WTC11 (cell line): Measurements from ENCODE around the gene TMEM94. TPM values are rescaled to one million over a fixed set of nuclear protein-coding genes. Genes with fewer than 3 reads are reported as not detected.
A peak's percentile ranks its signal among the peaks of the same experiment; 100 is the strongest.

Source experiments
- ATAC-seq: fragments of 200-7000 bp; cut with Tn5 transposase; 2 replicates; pipeline ENCODE4 v1.10.0; 2021; ENCODE audit warnings: mild to moderate bottlenecking, moderate library complexity
- CTCF ChIA-PET: fragments of 300-600 bp; sonication (Branson Sonifier 250); formaldehyde crosslinking; loops from one replicate; lab custom pipeline; 2021; ENCODE audit warnings: antibody characterized with exemption; lab: Charles Lee
- POLR2A ChIA-PET: fragments of 350-600 bp; sonication (Branson Sonifier 250); formaldehyde crosslinking; loops from one replicate; lab custom pipeline; 2021; ENCODE audit warnings: antibody characterized with exemption; lab: Charles Lee
- DNase-seq: peaks from one replicate; pipeline ENCODE4 v3.0.0; 2021; ENCODE audit warnings: low spot score
- H3K27ac Mint-ChIP-seq: 2 replicates; pipeline ENCODE4 v1.8.0; 2021; ENCODE audit warnings: mixed read lengths
- H3K27me3 Mint-ChIP-seq: 2 replicates; pipeline ENCODE4 v1.8.0; 2021; ENCODE audit warnings: low read depth, mild to moderate bottlenecking, moderate library complexity, mixed read lengths
- H3K36me3 Mint-ChIP-seq: 2 replicates; pipeline ENCODE4 v1.8.0; 2021; ENCODE audit warnings: mixed read lengths
- H3K4me1 Mint-ChIP-seq: 2 replicates; pipeline ENCODE4 v1.8.0; 2022; ENCODE audit warnings: mixed read lengths
- H3K4me3 Mint-ChIP-seq: 2 replicates; pipeline ENCODE4 v1.8.0; 2021; ENCODE audit warnings: mild to moderate bottlenecking, moderate library complexity, mixed read lengths
- H3K9me3 Mint-ChIP-seq: 2 replicates; pipeline ENCODE4 v1.8.0; 2021; ENCODE audit warnings: mixed read lengths
- AFF4 ChIP-seq: sonication (generic); formaldehyde crosslinking; IDR thresholded peaks from 2 replicates; pipeline ENCODE4 v1.8.1; 2023; ENCODE audit warnings: mild to moderate bottlenecking, missing genetic modification reagents, borderline replicate concordance
- ARID4B ChIP-seq: sonication (generic); formaldehyde crosslinking; IDR thresholded peaks from 2 replicates; pipeline ENCODE4 v1.8.0; 2023; ENCODE audit warnings: missing genetic modification reagents, mild to moderate bottlenecking, borderline replicate concordance
- ATF2 ChIP-seq: sonication (generic); formaldehyde crosslinking; IDR thresholded peaks from 2 replicates; pipeline ENCODE4 v1.8.1; 2022; ENCODE audit warnings: low read depth, missing genetic modification reagents, borderline replicate concordance
- CREB1 ChIP-seq: sonication (generic); formaldehyde crosslinking; IDR thresholded peaks from 2 replicates; pipeline ENCODE4 v1.8.0; 2023; ENCODE audit warnings: mild to moderate bottlenecking, missing genetic modification reagents
- ELF4 ChIP-seq: sonication (generic); formaldehyde crosslinking; IDR thresholded peaks from 2 replicates; pipeline ENCODE4 v1.8.1; 2022; ENCODE audit warnings: low read depth, mild to moderate bottlenecking, moderate library complexity, missing genetic modification reagents
- EMX1 ChIP-seq: fragments of 250-450 bp; sonication (Bioruptor Pico); IDR thresholded peaks from 2 replicates; pipeline ENCODE4 v1.8.0; 2021; ENCODE audit warnings: mild to moderate bottlenecking
- FOXK1 ChIP-seq: sonication (generic); formaldehyde crosslinking; IDR thresholded peaks from 2 replicates; pipeline ENCODE4 v1.8.0; 2022; ENCODE audit warnings: mild to moderate bottlenecking, moderate library complexity, missing genetic modification reagents
- GRHL2 ChIP-seq: fragments of 250-450 bp; sonication (Bioruptor Pico); IDR thresholded peaks from 2 replicates; pipeline ENCODE4 v1.8.0; 2022; ENCODE audit warnings: mild to moderate bottlenecking, moderate library complexity; ENCODE audit not compliant: insufficient replicate concordance, severe bottlenecking
- GTF2I ChIP-seq: fragments of 250-450 bp; sonication (Bioruptor Pico); conservative IDR thresholded peaks from 2 replicates; pipeline ENCODE4 v1.4.0; 2021; ENCODE audit warnings: mild to moderate bottlenecking
- NFATC4 ChIP-seq: fragments of 250-450 bp; sonication (Bioruptor Pico); IDR thresholded peaks from 2 replicates; pipeline ENCODE4 v1.9.0; 2021; ENCODE audit warnings: mild to moderate bottlenecking
- OVOL2 ChIP-seq: fragments of 250-450 bp; sonication (Bioruptor Pico); IDR thresholded peaks from 2 replicates; pipeline ENCODE4 v1.9.0; 2021; ENCODE audit warnings: mild to moderate bottlenecking, borderline replicate concordance
- RELA ChIP-seq: sonication (generic); formaldehyde crosslinking; IDR thresholded peaks from 2 replicates; pipeline ENCODE4 v1.8.1; 2022; ENCODE audit warnings: missing genetic modification reagents, mild to moderate bottlenecking, borderline replicate concordance
- SMAD3 ChIP-seq: sonication (generic); formaldehyde crosslinking; IDR thresholded peaks from 2 replicates; pipeline ENCODE4 v1.8.0; 2022; ENCODE audit warnings: missing genetic modification reagents, mild to moderate bottlenecking, borderline replicate concordance
- TEAD4 ChIP-seq: sonication (generic); formaldehyde crosslinking; IDR thresholded peaks from 2 replicates; pipeline ENCODE4 v1.8.0; 2022; ENCODE audit warnings: mild to moderate bottlenecking, missing genetic modification reagents
- ZNF121 ChIP-seq: sonication (generic); formaldehyde crosslinking; IDR thresholded peaks from 2 replicates; pipeline ENCODE4 v1.8.0; 2023; ENCODE audit warnings: missing genetic modification reagents
- ZNF219 ChIP-seq: sonication (generic); formaldehyde crosslinking; IDR thresholded peaks from 2 replicates; pipeline ENCODE4 v1.8.0; 2023; ENCODE audit warnings: missing genetic modification reagents, mild to moderate bottlenecking, borderline replicate concordance
- ZNF317 ChIP-seq: sonication (generic); formaldehyde crosslinking; IDR thresholded peaks from 2 replicates; pipeline ENCODE4 v1.8.1; 2023; ENCODE audit warnings: low read depth, mild to moderate bottlenecking, moderate library complexity, missing genetic modification reagents, borderline replicate concordance
- ZNF512 ChIP-seq: sonication (generic); formaldehyde crosslinking; IDR thresholded peaks from 2 replicates; pipeline ENCODE4 v1.8.1; 2022; ENCODE audit warnings: missing genetic modification reagents, borderline replicate concordance
- total RNA-seq: library from RNA; stranded (reverse); gene quantifications from 3 replicates; pipeline ENCODE4 v1.2.3, GENCODE V29; 2021
- TF ChIP-seq, protein P1 (sequence below): sonication (generic); formaldehyde crosslinking; IDR thresholded peaks from 2 replicates; pipeline ENCODE4 v1.8.1; 2022; ENCODE audit warnings: low read depth, mild to moderate bottlenecking, moderate library complexity, missing genetic modification reagents, borderline replicate concordance

The TMEM94 gene
- total RNA-seq, 1 experiment from 2014 or later, result 76.9 TPM

GRCh38 chr17:75430159-75430974 is 26.1 kb upstream of the TMEM94 start:
- TF ChIP-seq NFATC4 (CRISPR knock-in tag) (no peak), ELF4 (CRISPR knock-in tag) (no peak), RELA (CRISPR knock-in tag) (no peak), EMX1 (CRISPR knock-in tag) (no peak), SMAD3 (no peak), ZNF512 (CRISPR knock-in tag) (no peak), GTF2I (CRISPR knock-in tag) (no peak), AFF4 (CRISPR knock-in tag) (no peak), FOXK1 (CRISPR knock-in tag) (no peak), CREB1 (no peak), ATF2 (CRISPR knock-in tag) (no peak), TEAD4 (CRISPR knock-in tag) (no peak)
- TF ChIP-seq, protein P1, sequence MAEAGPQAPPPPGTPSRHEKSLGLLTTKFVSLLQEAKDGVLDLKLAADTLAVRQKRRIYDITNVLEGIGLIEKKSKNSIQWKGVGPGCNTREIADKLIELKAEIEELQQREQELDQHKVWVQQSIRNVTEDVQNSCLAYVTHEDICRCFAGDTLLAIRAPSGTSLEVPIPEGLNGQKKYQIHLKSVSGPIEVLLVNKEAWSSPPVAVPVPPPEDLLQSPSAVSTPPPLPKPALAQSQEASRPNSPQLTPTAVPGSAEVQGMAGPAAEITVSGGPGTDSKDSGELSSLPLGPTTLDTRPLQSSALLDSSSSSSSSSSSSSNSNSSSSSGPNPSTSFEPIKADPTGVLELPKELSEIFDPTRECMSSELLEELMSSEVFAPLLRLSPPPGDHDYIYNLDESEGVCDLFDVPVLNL (CRISPR knock-in tag), result no peak
- Mint-ChIP-seq H3K27ac (peak overlapping the region; percentile 82; the same call in 1 of the 2 replicates), H3K9me3 (peaks cover 4% of the 10 kb centered on the region), H3K36me3 (no peaks in the 10 kb centered on the region), H3K27me3 (no peaks in the 10 kb centered on the region), H3K4me3 (no peak overlapping the region), H3K4me1 (peaks cover 9% of the 10 kb centered on the region)
- DNase-seq (peak; percentile 50), ATAC-seq (peak; percentile 76)
- CTCF ChIA-PET, result interaction anchor here (0.6 to 1.3 kb wide), 9 partner anchors 27 to 1125 kb away, joined by 3 to 6 read pairs (median 4); partner anchors contain the start of genes MIF4GD and SLC25A19
- POLR2A ChIA-PET, result interaction anchor here (0.5 to 0.6 kb wide), 3 partner anchors 53 to 248 kb away, joined by 3 to 4 read pairs (median 3); no protein-coding TSS in a partner anchor

DNA sequence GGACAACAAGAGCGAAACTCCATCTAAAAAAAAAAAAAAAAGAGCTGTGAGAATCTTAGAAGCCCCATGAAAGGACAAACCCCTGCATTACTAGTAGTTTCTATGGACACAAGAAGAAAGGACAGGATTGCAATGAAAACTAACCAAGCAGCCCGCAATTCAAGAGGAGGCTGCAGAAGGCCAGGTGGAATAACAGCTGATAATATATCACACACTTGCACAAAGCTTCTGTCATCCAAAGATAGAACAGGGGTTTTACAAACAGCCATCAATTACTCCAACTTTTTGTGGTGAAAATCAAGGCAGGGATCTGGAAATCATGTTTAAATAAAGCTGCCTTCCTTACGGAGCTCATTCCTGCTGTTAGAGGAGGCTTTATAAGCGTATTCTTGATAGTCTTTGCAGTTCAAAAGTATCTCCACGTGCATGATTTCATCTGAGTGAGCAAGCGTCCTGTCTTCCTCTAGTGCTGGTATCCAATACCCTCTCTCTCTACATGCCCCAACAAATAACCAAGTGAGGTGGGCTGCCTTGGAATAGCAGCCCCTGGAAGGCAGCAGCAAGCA is 23.1 kb upstream of the TMEM94 start:
- no peak for DNase-seq
- POLR2A ChIA-PET, result interaction anchor here (0.6 to 0.7 kb wide), 2 partner anchors 228 to 261 kb away, joined by 3 to 4 read pairs; partner anchors contain the start of gene NUP85
- Mint-ChIP-seq H3K27ac (0 out of 2 replicates have a peak overlapping the region, but pooled peaks have one; percentile 73), H3K4me3 (no peak overlapping the region), H3K9me3 (peaks cover 4% of the 10 kb centered on the region), H3K27me3 (no peaks in the 10 kb centered on the region; the same call in 1 of the 2 replicates), H3K4me1 (peaks cover 6% of the 10 kb centered on the region), H3K36me3 (no peaks in the 10 kb centered on the region)
- no peak for ATAC-seq
- CTCF ChIA-PET, result interaction anchor here (1.2 to 1.9 kb wide), 2 partner anchors 54 to 162 kb away, joined by 4 to 5 read pairs; partner anchors contain the start of gene MIF4GD
- TF ChIP-seq GRHL2 (CRISPR knock-in tag), result no peak
- TF ChIP-seq ZNF121 (CRISPR knock-in tag), result no peak
- no peak for TF ChIP-seq RELA (CRISPR knock-in tag)
- TF ChIP-seq ZNF317, result no peak
- TF ChIP-seq OVOL2 (CRISPR knock-in tag), result no peak
- TF ChIP-seq ARID4B (CRISPR knock-in tag), result no peak
- TF ChIP-seq ELF4 (CRISPR knock-in tag), result no peak
- no peak for TF ChIP-seq ZNF219 (CRISPR knock-in tag)
